ENCODE data around the gene ACSM3. TPM values are rescaled to one million over a fixed set of nuclear protein-coding genes. Genes with fewer than 3 reads are reported as not detected.

The ACSM3 gene
- total and polyA plus RNA-seq, 2 donors (not counting 3 experiments of a cell fraction or from before 2014, with no cell fraction given), result 23.7 to 37.3 TPM

DNA sequence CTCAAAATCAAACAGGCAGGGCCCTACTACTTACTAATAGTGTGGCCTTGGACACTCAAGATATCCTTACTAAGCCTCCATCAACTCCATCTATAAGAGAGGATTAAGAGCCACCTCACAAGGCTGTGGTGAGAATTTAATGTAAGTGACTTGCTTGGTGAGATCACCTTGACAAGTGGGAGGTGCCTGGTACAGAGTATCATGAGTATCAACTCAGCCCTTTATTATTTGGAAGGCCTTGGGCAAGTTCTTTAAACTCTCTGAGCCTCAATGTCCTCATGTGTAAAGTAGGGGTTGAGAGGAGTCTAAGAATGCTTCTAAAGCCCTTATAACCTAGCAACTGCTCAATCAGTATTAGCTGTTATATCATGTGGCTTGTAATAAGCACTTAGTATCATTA lies 37.2 kb upstream of the ACSM3 start:
- H4K20me1 ChIP-seq (replicated peaks; ENCODE audit: control insufficient read depth, extremely low read depth, insufficient read depth, low read length), result no peaks in the 10 kb centered on the region
- H3K4me1 ChIP-seq (ENCODE audit: control insufficient read depth, extremely low read depth, insufficient read depth, low read length), result no peaks in the 10 kb centered on the region
- no peaks in the 10 kb centered on the region for H3K9me3 ChIP-seq (replicated peaks; ENCODE audit: control insufficient read depth, insufficient read depth, low read length)
- H3K4me2 ChIP-seq (ENCODE audit: insufficient read depth, low read length), result no peak overlapping the region
- dilution Hi-C loops (cut with MboI; ENCODE audit: extremely low pct_ligation_motif_present, low sequenced_read_pairs), result no loop called here
- H3K27me3 ChIP-seq (ENCODE audit: control insufficient read depth in 2 of 2, insufficient read depth in 2 of 2, low read length in 2 of 2), result no peaks in the 10 kb centered on the region
- intact Hi-C loops (cut with micrococcal nuclease), result no loop called here
- ChIA-PET CTCF (no interaction called here), POLR2A (no interaction called here)
- no peaks in the 10 kb centered on the region for H3K9me1 ChIP-seq (replicated peaks; ENCODE audit: control insufficient read depth, extremely low read depth, insufficient read depth, low read length)
- TF ChIP-seq MAX (IDR thresholded peaks at IDR 0.05; ENCODE audit: insufficient read depth, insufficient read length) (no peak), EZH2 (IDR thresholded peaks at IDR 0.05; ENCODE audit: borderline replicate concordance, low read depth, low read length, severe bottlenecking) (no peak), MYC (IDR thresholded peaks at IDR 0.05; ENCODE audit: low read depth, low read length) (no peak), JUN (IDR thresholded peaks at IDR 0.05; ENCODE audit: borderline replicate concordance, insufficient read depth, insufficient read length, low read depth) (no peak), FOS (IDR thresholded peaks at IDR 0.05; ENCODE audit: borderline replicate concordance, insufficient read depth, low read length) (no peak), GATA2 (IDR thresholded peaks at IDR 0.05; ENCODE audit: insufficient read depth, insufficient read length, low read depth, low read length) (no peak), POLR2AphosphoS5 (IDR thresholded peaks at IDR 0.05; ENCODE audit: insufficient read depth, low read depth, low read length) (no peak), POLR2A (IDR thresholded peaks at IDR 0.05; ENCODE audit: low read depth, low read length) (no peak)
- TF ChIP-seq, protein P1, sequence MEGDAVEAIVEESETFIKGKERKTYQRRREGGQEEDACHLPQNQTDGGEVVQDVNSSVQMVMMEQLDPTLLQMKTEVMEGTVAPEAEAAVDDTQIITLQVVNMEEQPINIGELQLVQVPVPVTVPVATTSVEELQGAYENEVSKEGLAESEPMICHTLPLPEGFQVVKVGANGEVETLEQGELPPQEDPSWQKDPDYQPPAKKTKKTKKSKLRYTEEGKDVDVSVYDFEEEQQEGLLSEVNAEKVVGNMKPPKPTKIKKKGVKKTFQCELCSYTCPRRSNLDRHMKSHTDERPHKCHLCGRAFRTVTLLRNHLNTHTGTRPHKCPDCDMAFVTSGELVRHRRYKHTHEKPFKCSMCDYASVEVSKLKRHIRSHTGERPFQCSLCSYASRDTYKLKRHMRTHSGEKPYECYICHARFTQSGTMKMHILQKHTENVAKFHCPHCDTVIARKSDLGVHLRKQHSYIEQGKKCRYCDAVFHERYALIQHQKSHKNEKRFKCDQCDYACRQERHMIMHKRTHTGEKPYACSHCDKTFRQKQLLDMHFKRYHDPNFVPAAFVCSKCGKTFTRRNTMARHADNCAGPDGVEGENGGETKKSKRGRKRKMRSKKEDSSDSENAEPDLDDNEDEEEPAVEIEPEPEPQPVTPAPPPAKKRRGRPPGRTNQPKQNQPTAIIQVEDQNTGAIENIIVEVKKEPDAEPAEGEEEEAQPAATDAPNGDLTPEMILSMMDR (IDR thresholded peaks at IDR 0.05; ENCODE audit: extremely low read depth in 1 of 2, insufficient read depth in 1 of 2, low read depth in 1 of 2, low read length in 2 of 2), result no peak
- no peak overlapping the region for H3K9ac ChIP-seq (replicated peaks; ENCODE audit: extremely low read depth, insufficient read depth, low read length)
- H3K27ac ChIP-seq (ENCODE audit: insufficient read depth, low read depth, low read length), result no peak overlapping the region
- no peak for DNase-seq (ENCODE audit: low read depth, low spot score)
- no peak overlapping the region for H3K4me3 ChIP-seq (replicated peaks in 1 of 3; ENCODE audit: insufficient read depth in 1 of 3, low read depth in 1 of 3, low read length in 3 of 3)
- H3K79me2 ChIP-seq (ENCODE audit: control insufficient read depth, insufficient read depth, low read length), result no peaks in the 10 kb centered on the region
- no TSS peak for BruUV-seq (replicated peaks)
- FAIRE-seq, result no peak
- H3K36me3 ChIP-seq (ENCODE audit: control insufficient read depth in 2 of 2, extremely low read depth in 1 of 2, insufficient read depth in 2 of 2, low read length in 2 of 2), result no peaks in the 10 kb centered on the region
- no peak overlapping the region for H2AFZ ChIP-seq (ENCODE audit: low read depth, low read length)

Measured in endothelial cell of umbilical vein (primary cell).